GM21528 (cell line): ENCODE data around the gene FASN.
A peak's percentile ranks its signal among the peaks of the same experiment; 100 is the strongest.

ENCODE experiments used
- ATAC-seq: cut with Tn5 transposase; IDR thresholded peaks from one replicate; pipeline ENCODE4 v1.9.1; 2021; ENCODE audit warnings: mild to moderate bottlenecking, moderate library complexity; ENCODE audit not compliant: unreplicated experiment, low FRiP score

FASN gene

DNA sequence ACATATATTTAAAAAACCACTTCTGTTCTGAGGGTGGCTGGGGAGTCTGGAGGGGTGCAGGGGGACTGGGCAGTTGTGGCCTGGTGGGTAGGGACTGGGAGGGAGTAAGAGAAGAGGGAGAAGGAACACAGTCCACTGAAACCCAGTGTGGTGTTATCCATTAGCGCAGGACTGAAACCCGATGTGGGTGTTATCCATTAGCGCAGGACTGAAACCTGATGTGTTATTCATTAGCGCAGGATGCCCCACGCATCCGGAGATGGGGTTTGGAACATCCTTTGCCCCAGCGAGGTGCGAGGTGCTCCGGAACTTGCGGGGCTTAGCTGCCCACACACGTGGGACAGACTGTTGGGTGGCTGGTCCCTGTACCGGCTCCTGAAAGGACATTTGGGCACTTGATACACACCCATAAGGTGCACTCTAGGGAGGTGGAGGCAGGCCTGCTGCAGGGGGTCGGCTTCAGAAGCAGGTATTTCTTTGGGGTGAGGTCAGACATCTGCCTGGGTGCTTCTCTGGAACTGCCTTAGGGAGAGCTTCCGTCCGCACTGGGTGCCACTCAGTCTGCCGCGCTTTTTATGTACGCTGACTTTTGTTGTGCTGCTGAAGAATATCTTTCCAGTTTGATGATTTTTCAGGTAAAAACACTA lies 20.3 kb upstream of the FASN start:
- no peak for ATAC-seq

DNA sequence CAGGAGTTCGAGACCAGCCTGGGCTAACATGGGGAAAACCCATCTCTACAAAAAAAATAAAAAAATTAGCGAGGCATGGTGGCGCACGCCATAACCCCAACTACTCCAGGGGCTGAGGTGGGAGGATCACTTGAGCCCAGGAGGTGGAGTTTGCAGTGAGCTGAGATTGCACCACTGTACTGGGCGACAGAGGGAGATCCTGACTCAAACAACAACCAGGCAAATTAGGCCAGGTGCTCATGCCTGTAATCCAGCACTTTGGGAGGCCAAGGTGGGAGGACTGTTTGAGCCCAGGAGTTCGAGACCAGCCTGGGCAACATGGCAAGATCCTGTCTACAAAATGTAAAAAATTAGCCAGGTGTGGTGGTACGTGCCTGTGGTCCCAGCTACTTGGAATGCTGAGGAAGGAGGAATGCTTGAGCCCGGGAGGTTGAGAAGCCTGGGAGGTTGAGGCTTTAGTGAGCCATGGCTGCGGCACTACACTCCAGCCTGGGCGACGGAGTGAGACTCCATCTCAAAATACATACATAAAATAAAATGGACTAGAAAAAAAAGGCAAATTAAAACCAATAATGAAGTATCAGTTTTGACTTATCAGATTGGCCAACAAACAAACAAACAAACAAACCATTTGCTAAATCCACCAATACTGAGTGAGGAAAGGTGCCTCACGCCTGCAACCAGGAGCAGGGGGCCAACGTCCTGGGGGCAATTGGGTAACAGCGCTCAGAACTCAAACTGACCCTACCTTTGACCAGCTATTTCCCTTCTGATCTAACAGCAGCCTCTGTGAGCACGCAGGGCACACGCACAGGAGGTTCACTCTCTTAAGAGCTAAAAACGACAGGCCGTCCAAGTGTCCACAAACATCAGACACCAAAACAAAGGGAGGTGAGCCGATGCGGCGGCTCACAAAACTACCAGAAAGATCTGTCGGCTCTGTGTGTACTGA lies 19.4 kb upstream of the FASN start:
- no peak for ATAC-seq

DNA sequence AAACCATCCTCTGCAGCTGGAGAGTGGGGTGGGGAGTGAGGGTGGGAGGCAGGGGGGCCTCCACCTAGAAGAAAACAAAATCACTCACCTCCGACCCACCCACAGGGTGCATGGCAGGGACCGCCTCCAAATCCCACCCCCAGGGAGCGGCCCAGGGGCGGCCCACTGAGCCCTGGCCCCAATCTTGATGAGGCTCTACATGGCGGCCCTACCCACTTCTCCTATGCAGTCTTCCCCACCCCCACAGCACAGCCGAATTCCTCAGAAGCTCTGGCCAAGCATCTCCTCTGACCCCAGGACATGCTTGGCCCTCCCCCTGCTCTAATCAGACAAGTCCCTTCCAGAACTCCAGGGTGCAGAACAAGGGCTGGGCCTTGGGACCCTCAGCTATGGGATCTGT lies 18.2 kb upstream of the FASN start:
- ATAC-seq: no peak

DNA sequence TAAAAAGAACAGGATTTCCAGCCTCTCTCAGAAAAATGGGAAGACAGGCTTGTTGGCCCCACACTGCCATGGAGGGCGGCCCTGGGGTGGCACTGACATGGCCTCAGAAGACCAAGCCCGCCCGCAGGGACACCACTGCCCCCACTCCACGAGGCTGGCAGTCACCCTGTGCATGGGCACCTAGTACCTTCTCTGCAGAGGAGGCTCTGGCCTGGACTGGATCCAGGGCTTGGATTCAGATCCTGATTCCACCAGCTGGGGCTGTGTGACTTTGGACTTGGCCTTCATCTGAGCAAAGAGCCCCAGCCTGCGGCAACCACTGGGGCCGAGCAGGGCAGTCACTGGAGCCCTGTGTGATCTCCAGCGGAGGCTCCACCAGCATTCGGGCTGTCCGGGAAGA lies 16.8 kb upstream of the FASN start:
- ATAC-seq: no peak

DNA sequence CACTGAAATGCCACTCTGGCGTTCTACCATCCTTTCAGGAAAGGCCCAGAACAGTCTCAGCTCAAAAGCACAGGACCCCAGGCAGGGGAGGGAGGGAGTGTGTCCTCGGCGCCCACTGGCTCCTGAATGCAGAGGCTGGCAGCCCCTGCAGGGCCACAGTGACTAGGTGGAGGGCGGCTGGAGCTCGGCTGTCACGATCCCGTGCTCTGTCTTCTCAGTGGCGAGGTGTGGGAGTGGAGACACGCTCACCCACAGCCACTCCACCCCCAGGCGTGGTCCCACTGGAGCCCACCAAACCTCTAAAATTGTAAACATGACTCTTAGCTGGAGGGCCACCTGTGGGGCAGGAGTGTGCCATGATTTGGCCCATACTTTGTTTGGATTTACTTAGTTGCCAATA lies 16.4 kb upstream of the FASN start:
- no peak for ATAC-seq

DNA sequence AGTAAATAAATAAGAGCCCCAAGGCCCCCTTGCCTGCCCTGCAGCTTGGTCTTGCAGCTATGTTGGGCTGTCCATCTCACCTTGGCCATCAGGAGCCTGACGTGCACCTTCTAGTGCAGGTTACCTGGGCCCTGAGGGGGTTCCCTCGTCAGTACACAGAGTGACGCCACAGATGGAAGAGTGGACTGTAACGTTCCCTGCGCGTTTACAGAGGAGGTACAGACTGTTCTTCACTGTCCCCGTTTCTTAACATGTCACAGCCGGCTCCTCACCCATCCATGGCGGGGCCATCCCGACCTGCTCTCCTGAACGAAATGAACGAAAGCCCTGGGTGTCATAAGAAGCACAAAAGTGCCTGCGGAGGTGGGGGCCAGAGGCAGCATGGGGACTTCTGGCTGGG lies 15.9 kb upstream of the FASN start:
- ATAC-seq: no peak

DNA sequence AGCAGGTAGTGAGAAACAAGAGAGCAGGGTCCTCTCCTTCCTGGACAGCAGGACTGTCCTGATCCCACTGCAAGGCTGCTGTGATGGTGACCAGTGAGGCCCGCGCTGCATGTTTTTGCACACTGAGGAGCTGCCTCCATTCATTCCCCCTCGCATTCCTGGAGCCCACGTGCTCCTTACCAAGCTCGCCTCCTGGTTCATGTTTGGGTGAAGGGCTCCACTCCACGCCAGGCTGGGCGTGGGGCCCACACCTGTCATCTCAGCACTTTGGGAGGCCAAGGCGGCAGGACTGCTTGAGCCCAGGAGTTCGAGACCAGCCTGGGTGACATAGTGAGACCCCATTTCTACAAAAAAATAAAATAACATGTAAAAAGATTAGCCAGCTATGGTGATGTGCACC lies 15.4 kb upstream of the FASN start:
- no peak for ATAC-seq

DNA sequence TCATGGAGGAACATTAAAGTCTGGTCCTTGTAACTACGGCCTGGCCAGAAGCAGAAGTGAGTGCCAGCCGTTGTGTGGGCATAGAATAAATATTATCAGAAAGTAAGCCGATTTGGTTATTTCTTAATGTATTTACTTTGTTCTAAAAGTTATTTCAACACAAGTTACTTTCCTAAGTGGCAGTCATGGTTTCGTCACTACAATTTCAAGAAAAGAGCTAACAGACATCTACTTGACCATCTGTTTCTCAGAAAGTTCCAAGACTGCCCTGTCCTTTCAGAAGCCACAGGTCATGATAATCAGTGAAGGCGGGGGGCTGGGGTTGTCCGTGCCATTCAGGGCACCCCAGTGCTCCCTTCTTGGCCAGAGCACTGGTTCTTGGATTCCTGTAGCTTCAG lies 14.9 kb upstream of the FASN start:
- ATAC-seq: no peak

DNA sequence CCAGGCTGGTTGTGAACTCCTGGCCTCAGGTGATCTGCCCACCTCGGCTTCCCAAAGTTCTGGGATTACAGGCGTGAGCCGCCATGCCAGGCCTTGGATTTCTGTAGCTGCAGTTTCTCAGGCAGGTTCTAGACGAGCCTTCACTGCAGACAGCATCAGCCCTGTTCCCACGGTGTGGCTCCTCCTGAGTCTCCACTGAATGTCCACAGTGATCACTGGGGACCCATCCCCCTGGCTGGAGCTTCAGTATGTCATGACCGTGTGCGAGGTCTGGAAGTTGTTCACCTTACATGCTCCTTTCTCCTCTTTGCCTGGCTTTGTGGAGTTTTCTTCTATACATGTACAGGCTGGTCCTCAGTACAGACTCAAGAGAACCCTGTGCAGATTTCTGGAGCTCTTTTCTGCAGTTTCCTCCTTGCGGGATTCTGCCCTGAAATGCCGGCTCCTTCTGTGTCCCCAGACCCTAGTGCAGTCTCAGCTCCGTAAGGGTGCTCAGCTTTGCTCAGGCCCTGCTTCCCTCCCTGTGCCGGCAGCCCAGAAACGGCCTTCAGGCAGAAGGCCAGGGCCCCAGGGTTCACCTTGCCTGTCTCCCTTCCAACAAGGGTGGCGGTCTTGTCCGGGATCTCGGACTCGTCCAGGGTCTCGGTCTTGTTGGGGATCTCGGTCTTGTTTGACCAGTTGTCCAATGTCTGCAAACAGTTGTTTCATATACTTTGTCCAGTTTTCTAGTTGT lies 14.3 kb upstream of the FASN start:
- ATAC-seq: no peak

DNA sequence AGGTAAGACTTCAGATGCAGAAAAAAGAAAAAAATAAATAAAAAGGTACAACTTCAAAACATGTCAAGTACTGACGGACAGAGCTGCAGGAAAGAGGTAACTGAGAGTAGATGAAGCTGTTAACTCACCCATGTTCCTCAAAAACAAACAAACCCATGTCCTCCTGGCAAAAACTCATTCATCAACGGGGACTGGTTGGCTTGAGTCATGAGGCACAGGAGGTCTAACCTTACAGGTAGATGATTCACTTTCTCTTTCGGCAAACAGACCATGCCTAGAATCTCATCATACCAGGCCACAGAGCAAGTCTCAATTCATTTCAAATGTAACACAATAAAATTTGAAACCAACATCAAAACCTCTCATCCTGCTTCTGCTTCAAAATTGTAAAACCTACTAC lies 12.3 kb upstream of the FASN start:
- ATAC-seq: no peak

DNA sequence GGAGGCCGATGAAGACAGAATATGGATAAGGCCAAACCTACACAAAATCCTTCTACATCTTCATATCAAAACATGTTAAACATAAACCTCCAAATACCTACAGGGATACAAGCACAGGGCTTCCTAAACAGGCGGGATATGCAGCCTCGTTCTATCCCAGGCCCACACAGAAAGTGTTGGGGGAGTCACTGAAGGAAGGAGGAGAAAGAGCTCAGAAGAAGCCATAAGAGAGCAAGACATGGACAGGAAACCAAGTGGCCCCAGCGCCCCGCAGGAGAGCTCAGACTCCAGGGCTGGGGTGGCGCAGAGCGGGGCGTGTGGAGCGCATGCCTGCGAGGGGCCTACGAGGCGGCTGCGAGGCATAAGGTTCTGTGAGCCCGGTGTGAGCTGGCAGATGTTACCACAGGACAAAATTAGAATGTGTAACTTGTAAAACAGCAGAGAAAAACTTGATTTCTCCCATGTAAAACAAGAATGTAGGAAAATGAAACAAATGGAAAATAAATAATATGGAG lies 11.0 kb upstream of the FASN start:
- no peak for ATAC-seq

DNA sequence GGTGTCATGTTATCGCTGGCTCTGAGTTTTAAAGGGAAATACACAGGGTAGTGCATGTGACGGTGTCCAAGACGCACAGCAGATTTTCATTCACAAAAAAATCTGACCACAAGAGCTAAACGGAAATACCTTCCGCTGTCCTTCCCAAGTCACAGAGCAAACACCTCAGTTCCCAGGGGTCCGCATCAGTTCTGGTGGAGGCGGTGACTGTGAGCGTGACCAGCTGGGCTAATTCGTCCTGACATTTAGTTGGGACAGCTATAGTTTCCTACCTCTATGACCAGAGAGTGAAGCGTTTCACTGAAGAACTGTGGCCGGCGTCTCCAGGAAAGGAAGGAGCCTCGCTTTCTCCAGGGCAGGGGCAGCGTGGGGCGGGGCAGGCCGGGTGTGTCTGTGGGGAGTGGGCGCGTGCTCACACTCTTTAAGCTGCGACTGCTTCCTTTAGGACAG lies 10.5 kb upstream of the FASN start:
- no peak for ATAC-seq

DNA sequence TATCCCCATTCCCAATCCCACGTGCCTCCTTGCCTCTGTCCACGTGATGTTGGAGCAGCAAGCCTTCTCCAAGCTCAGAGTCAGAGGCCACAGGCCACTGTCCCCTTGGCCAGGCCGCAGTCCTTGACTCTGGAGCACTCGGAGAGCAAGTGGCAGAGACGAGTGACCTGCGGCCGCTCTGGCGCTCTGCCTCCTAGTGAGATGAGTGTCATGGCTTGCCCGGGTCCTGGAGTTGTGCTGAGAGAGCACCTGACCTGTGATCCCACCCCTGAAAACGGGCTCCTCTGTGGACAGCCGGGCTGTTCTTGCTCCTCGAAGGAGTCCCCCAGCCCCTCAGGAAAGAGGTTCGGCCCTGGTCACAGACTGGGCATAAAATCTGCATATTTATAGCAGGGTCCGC lies 10.0 kb upstream of the FASN start:
- no peak for ATAC-seq

DNA sequence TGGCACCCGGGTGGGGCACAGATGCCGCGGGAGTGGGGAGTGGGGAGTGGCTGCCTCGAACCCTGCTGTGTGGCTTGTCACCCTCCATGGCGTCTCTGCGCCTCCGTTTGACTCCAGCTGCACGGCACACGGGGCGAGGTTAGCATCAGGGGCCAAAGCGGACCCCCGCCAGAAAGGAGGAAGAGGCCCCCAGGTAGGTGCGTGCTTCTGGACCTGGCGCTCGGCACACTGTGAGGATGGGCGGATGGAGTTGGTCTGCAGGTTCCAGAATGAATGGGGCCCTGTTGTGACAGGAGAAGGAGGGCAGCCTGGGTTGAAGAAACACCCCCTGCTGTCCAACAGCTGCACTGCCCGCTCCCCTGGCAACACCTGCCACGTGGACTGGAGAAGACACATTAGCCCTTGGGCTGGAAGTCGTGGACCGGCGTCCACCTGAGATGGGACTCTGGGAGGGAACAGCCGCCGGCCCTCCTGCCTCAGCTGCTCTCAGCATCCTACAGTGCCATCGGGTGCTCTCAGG lies 9.4 kb upstream of the FASN start:
- ATAC-seq: no peak

DNA sequence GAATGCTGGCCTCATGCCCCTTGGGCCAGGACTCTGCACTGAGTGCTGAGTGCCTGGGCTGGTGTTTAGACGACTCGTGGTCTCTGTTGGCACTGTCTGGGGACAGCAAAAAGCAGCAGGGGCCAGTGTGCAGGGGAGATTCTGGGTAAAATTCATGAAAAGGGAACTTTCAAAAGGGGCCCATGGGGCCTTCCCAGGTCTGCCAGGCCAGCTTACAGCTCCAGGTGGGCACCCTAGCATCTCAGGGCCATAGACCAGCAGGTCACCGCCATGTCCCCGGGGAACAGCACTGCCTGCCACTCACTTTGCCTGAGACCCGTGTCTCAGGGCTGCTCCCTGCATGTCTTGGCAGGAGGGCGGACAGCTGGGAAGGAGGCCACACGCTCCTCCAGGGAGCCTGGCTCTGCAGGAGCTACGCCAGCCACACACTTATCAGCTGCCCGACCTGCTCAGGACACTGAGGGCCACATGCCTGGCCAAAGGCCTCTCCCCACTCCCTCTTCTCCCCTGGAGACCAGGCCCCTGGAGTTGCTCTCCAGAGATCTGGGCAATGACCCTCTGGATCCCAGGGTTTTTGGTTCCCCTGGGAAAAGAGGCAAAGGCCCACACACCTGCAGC lies 8.8 kb upstream of the FASN start:
- ATAC-seq: no peak

DNA sequence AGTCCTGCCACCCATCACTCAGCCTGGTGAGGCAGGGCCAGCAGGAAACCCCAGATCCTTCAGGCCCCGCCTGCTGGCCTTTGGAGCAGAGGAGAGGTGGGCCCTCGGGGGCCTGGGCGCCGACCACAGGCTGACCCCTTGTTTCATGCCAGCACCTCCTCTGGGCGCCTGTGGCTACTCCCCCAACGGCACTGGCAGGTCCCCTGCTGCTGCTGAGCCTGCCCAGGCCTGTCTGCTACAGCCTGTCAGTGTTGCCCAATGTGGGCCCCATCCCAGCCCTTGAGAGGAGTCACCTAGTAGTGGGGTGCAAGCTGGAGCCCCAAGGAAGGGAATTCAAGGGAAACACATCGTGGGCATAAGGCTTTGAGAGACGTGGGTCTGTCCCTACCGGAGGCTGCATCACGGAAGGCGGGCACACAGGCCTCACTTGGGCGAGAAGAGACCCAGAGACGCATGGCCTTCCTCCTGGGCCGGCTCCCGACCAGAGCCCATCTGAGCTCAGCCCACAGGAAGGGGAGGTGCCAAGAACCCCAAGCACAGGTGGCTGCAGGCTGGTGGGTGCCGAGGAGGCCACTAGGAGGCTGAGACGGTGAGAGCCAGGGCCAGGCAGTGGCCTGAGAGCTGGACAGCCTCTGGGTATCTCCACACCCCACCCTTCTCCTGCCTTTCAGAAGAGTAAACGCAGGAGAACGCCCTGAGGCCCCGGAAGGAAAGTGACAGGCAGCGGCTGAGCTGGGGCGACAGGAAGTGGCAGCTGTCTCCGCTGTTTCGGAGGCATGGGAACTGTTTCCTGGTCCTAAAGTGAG lies 8.0 kb upstream of the FASN start:
- ATAC-seq: peak; percentile 73

DNA sequence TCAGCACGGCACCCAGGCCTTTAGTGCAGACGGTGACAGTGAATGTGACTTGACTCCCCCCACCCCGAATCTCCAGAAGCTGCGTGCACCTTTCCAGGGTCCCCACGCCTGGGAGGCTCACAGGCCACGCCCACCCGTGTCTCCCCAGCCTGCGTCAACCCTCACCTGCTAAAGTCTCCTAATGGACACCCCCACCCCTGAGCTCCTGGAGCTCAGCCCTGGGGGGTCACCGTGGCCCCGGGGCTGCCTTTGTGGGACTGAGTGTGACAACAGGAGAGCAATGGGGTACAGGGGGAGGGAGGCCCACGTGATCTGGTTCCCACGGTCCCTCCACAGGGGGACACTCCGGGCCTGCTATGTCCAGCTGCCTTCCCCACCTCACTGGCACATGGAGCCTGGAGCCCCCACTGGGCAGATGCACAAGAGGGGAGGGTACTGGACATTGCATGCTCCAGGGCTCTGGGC lies 7.4 kb upstream of the FASN start:
- no peak for ATAC-seq

DNA sequence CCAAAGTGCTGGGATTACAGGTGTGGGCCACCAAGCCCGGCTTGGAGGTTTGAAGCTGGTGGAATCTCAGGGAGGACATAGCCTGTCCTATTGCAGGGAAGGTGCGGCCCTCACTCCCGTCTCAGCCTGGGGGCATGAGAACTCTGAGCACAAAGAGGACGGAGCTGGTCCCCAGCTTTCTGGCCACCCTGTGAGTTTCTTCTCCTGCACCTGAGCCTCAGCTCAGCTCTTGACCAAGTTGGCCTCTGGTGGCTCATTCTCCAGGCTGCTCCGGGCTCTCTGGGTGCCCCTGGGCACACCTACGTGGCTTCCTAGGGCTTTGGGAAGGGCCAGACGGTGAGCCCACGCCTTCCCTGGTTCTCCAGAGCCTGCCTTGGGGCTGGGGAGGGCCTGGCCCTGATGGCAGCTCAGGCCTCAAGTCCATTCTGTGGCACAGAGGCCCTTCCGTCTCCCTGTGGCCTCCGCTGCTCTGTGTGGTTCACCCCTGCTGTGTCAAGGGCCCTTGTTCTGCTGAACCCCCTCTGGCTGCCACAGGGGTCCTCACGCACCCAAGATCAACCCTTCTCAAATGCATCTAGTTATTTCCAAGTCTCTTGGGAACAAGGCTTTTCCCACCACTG lies 6.9 kb upstream of the FASN start:
- no peak for ATAC-seq
